Activated naive CD4-positive, alpha-beta T cell treated with anti-CD3 and anti-CD28 coated beads, Interleukin-2, amount 50 U/mL, for 24 hours (primary cell): Measurements from ENCODE around the gene DTX1.
"Not testable (repeated sequence)": the region's sequence is repeated elsewhere in the genome, so short reads cannot be mapped to it uniquely, and the experiment has no call there.

Experiments
- H3K27ac Mint-ChIP-seq: one replicate; pipeline ENCODE4 v1.8.0; 2021; ENCODE audit warnings: mild to moderate bottlenecking, mixed read lengths
- H3K27me3 Mint-ChIP-seq: one replicate; pipeline ENCODE4 v1.8.0; 2021; ENCODE audit warnings: mixed read lengths
- H3K36me3 Mint-ChIP-seq: one replicate; pipeline ENCODE4 v1.8.0; 2021; ENCODE audit warnings: mixed read lengths
- H3K4me1 Mint-ChIP-seq: one replicate; pipeline ENCODE4 v1.8.0; 2021; ENCODE audit warnings: mixed read lengths
- H3K4me3 Mint-ChIP-seq: one replicate; pipeline ENCODE4 v1.8.0; 2021; ENCODE audit warnings: mild to moderate bottlenecking, mixed read lengths
- H3K9me3 Mint-ChIP-seq: one replicate; pipeline ENCODE4 v1.8.0; 2021; ENCODE audit warnings: mixed read lengths

DTX1 gene

GRCh38 chr12:113108308-113108707, 51.8 kb downstream of the DTX1 start:
- Mint-ChIP-seq H3K27ac (no peak overlapping the region), H3K4me3 (no peak overlapping the region), H3K36me3 (no peaks in the 10 kb centered on the region), H3K9me3 (no peaks in the 10 kb centered on the region), H3K27me3 (no peaks in the 10 kb centered on the region), H3K4me1 (peaks cover 17% of the 10 kb centered on the region)

- H3K27me3 Mint-ChIP-seq, result no peaks in the 10 kb centered on the region
- no peak overlapping the region for H3K27ac Mint-ChIP-seq
- H3K4me1 Mint-ChIP-seq, result peaks cover 17% of the 10 kb centered on the region
- no peaks in the 10 kb centered on the region for H3K9me3 Mint-ChIP-seq
- no peaks in the 10 kb centered on the region for H3K36me3 Mint-ChIP-seq
- H3K4me3 Mint-ChIP-seq, result no peak overlapping the region
Observed at GRCh38 chr12:113109360-113109759, 52.8 kb downstream of the DTX1 start.

GRCh38 chr12:113109872-113110599, 53.5 kb downstream of the DTX1 start:
- Mint-ChIP-seq H3K4me3 (no peak overlapping the region), H3K27me3 (no peaks in the 10 kb centered on the region), H3K4me1 (peaks cover 13% of the 10 kb centered on the region), H3K27ac (no peak overlapping the region), H3K9me3 (no peaks in the 10 kb centered on the region), H3K36me3 (no peaks in the 10 kb centered on the region)

- Mint-ChIP-seq H3K27ac (no peak overlapping the region), H3K4me1 (peaks cover 12% of the 10 kb centered on the region), H3K9me3 (no peaks in the 10 kb centered on the region), H3K36me3 (no peaks in the 10 kb centered on the region), H3K4me3 (no peak overlapping the region), H3K27me3 (no peaks in the 10 kb centered on the region)
Observed at GRCh38 chr12:113111247-113111646, 54.7 kb downstream of the DTX1 start.

- Mint-ChIP-seq H3K27me3 (no peaks in the 10 kb centered on the region), H3K36me3 (no peaks in the 10 kb centered on the region), H3K9me3 (no peaks in the 10 kb centered on the region), H3K4me3 (no peak overlapping the region), H3K4me1 (peaks cover 12% of the 10 kb centered on the region), H3K27ac (no peak overlapping the region)
Observed at GRCh38 chr12:113112043-113112899, 55.7 kb downstream of the DTX1 start.

- H3K36me3 Mint-ChIP-seq, result no peaks in the 10 kb centered on the region
Observed at GRCh38 chr12:113113397-113113796, 56.9 kb downstream of the DTX1 start.

GRCh38 chr12:113114447-113115178, 58.1 kb downstream of the DTX1 start:
- Mint-ChIP-seq H3K9me3 (no peaks in the 10 kb centered on the region), H3K4me3 (no peak overlapping the region), H3K36me3 (no peaks in the 10 kb centered on the region), H3K27me3 (no peaks in the 10 kb centered on the region), H3K4me1 (peaks cover 12% of the 10 kb centered on the region), H3K27ac (no peak overlapping the region)

More at GRCh38 chr12:113113397-113113796, 56.9 kb downstream of the DTX1 start:
- no peak overlapping the region for H3K4me3 Mint-ChIP-seq
- H3K27ac Mint-ChIP-seq, result no peak overlapping the region
- no peaks in the 10 kb centered on the region for H3K9me3 Mint-ChIP-seq
- no peaks in the 10 kb centered on the region for H3K27me3 Mint-ChIP-seq
- peaks cover 12% of the 10 kb centered on the region for H3K4me1 Mint-ChIP-seq

GRCh38 chr12:113115455-113116126, 59.1 kb downstream of the DTX1 start:
- Mint-ChIP-seq H3K27ac (no peak overlapping the region), H3K9me3 (no peaks in the 10 kb centered on the region), H3K4me1 (peaks cover 5% of the 10 kb centered on the region), H3K36me3 (no peaks in the 10 kb centered on the region), H3K4me3 (no peak overlapping the region), H3K27me3 (no peaks in the 10 kb centered on the region)

GRCh38 chr12:113116875-113117274, 60.3 kb downstream of the DTX1 start:
- Mint-ChIP-seq H3K36me3 (no peaks in the 10 kb centered on the region), H3K9me3 (no peaks in the 10 kb centered on the region), H3K27ac (no peak overlapping the region), H3K4me1 (no peaks in the 10 kb centered on the region), H3K27me3 (no peaks in the 10 kb centered on the region), H3K4me3 (no peak overlapping the region)

GRCh38 chr12:113117684-113118083, 61.2 kb downstream of the DTX1 start:
- H3K4me1 Mint-ChIP-seq, H3K36me3 Mint-ChIP-seq, H3K9me3 Mint-ChIP-seq, H3K4me3 Mint-ChIP-seq, H3K27me3 Mint-ChIP-seq, H3K27ac Mint-ChIP-seq: not testable (repeated sequence)

GRCh38 chr12:113118142-113118541, 61.6 kb downstream of the DTX1 start:
- no peak overlapping the region for H3K4me3 Mint-ChIP-seq
- H3K36me3 Mint-ChIP-seq, result peaks cover 3% of the 10 kb centered on the region
- H3K27ac Mint-ChIP-seq, result no peak overlapping the region
- peaks cover 2% of the 10 kb centered on the region for H3K27me3 Mint-ChIP-seq
- H3K9me3 Mint-ChIP-seq, result peaks cover 6% of the 10 kb centered on the region
- H3K4me1 Mint-ChIP-seq, result no peaks in the 10 kb centered on the region

- H3K4me3 Mint-ChIP-seq, result no peak overlapping the region
- peaks cover 8% of the 10 kb centered on the region for H3K9me3 Mint-ChIP-seq
- H3K4me1 Mint-ChIP-seq, result no peaks in the 10 kb centered on the region
- H3K36me3 Mint-ChIP-seq, result peaks cover 6% of the 10 kb centered on the region
- H3K27ac Mint-ChIP-seq, result no peak overlapping the region
- peaks cover 2% of the 10 kb centered on the region for H3K27me3 Mint-ChIP-seq
Observed at GRCh38 chr12:113119980-113120669, 63.6 kb downstream of the DTX1 start.

- Mint-ChIP-seq H3K36me3 (peaks cover 6% of the 10 kb centered on the region), H3K4me1 (no peaks in the 10 kb centered on the region), H3K27ac (no peak overlapping the region), H3K27me3 (peaks cover 2% of the 10 kb centered on the region), H3K9me3 (peaks cover 8% of the 10 kb centered on the region), H3K4me3 (no peak overlapping the region)
Observed at GRCh38 chr12:113120670-113121370, 64.3 kb downstream of the DTX1 start.

- H3K36me3 Mint-ChIP-seq, result peaks cover 5% of the 10 kb centered on the region
- no peak overlapping the region for H3K4me3 Mint-ChIP-seq
- peaks cover 6% of the 10 kb centered on the region for H3K9me3 Mint-ChIP-seq
- H3K4me1 Mint-ChIP-seq, result no peaks in the 10 kb centered on the region
- H3K27me3 Mint-ChIP-seq, result peaks cover under 1% of the 10 kb centered on the region
- H3K27ac Mint-ChIP-seq, result no peak overlapping the region
Observed at GRCh38 chr12:113127791-113128199, 71.3 kb downstream of the DTX1 start.
